Activated T-helper 1 cell treated with Interleukin-2 at 50 U/mL for 16 hours (primary cell): ENCODE results near the gene GRM4.
"Not testable (repeated sequence)": the region's sequence is repeated elsewhere in the genome, so short reads cannot be mapped to it uniquely, and the experiment has no call there.

ENCODE experiments used
- DNase-seq: peaks from one replicate; pipeline ENCODE4 v3.0.0-alpha.2; 2020; ENCODE audit warnings: low read depth

GRM4 gene

GRCh38 chr6:34020807-34021553 lies 124.9 kb downstream of the GRM4 start:
- DNase-seq = no peak

- no peak for DNase-seq
These were observed 125.6 kb downstream of the GRM4 start for GRCh38 chr6:34020278-34020677.

DNA sequence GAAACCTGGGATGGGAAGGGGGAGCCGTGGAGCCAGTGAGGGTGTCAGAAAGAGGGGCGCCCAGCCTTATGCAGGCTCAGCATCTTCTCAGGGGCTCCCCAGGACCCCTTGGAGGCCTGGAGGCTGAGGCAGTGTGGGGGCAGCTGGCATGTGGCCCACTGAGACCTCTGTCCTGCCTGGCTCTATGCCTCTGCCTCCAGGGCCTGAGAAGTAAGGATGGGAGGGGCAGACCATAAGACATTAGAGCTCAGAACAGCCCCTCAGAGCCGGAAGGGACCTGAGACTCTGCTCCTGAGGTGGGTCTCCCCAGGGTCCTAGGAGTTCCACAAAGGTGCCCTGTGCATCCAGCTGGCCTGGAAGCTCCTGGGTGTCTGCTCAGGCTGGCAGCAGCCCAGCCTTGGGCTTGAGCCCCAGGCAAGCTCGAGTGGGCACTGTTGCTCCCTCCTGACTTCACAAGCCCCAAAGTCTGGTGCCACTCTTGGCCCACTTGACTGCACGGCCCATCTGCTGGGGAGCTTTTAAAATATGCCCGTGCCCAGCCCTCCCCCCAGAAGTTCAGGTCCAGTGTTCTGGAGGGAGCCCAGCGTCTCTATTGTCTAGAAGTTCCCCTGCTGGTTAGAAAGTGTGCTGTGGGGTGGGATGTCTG lies 126.8 kb downstream of the GRM4 start:
- no peak for DNase-seq

GRCh38 chr6:34018026-34018425 lies 127.9 kb downstream of the GRM4 start:
- DNase-seq = no peak

DNA sequence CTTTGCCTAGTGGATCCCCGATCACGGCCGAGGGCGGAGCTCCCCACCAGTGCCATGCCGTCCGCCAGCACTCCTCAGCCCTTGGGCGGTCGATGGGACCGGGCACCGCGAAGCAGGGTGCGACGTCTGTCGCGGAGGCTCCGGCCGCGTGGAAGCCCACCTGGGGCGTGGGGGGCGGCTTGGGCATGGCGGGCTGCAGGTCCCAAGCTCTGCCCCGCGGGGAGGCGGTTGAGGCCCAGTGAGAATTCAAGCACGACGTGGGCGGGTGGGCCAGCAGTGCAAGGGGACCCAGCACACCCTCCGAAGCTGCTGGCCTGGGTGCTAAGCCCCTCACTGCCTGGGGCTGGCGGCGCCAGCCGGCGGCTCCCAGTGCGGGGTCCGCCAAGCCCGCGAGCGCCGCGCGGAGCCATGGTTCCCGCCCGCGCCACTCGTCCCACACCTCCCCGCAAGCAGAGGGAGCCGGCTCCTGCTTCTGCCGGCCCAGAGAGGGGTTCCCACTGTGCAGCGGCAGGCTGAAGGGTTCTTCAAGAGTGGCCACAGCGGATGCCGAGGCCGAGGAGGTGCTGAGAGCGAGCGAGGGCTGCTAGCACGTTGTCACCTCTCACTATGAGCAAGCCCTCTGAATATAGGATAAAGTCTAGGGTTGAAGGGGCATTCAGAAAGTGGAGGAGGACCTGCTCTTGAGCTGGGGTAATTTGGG lies 128.6 kb downstream of the GRM4 start:
- DNase-seq = no peak

DNA sequence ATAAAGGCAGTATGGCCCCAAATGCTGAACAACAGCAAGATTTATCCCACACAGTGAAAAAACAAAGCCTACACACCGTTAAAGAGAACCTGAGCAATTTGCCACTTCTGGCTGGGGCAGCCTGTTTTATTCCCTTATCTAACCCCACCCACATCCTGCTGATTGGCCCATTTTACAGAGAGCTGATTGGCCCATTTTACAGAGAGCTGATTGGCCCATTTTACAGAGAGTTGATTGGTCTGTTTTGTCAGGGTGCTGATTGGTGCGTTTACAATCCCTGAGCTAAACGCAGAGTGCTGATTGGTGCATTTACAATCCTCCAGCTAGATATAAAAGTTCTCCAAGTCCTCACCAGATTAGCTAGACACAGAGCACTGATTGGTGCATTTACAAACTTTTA lies 129.3 kb downstream of the GRM4 start:
- not testable (repeated sequence) for DNase-seq

GRCh38 chr6:34015586-34015985 lies 130.3 kb downstream of the GRM4 start:
- DNase-seq = no peak

- DNase-seq = no peak
These were observed 134.6 kb downstream of the GRM4 start for GRCh38 chr6:34011264-34011663.

DNA sequence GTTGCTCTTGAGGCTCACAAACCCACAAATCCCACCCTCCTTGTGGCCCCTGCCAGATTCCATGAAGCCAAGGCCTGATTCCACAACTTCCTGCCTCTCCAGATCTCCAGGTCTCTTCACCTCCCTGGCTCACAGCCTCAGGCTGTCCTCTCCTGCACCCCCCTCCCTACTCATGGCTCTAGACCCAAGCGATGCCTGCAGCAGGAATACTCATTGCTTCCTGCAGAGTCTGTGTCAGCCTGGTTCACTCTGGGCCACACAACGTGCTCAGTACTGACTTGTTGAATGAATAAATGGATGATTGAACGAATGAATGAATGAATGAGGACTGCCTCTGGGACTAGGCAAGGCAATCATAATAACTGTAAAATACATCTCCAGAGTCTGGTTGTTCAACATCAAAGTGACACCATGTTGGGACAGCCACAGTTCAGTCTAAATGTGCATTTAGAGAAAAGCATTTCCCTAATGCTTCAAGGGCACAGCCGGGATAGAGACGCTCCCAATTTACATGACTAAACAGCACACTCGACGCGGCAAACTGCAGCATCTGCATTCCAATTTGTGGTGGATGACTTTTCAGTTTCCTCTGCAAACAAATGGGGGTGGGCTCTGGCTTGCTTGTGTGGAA lies 139.9 kb downstream of the GRM4 start:
- no peak for DNase-seq

GRCh38 chr6:34004706-34005105 lies 141.2 kb downstream of the GRM4 start:
- DNase-seq = no peak

- DNase-seq = no peak
These were observed 141.9 kb downstream of the GRM4 start for GRCh38 chr6:34003962-34004361.

GRCh38 chr6:34001706-34002621 lies 143.9 kb downstream of the GRM4 start:
- DNase-seq = no peak

DNA sequence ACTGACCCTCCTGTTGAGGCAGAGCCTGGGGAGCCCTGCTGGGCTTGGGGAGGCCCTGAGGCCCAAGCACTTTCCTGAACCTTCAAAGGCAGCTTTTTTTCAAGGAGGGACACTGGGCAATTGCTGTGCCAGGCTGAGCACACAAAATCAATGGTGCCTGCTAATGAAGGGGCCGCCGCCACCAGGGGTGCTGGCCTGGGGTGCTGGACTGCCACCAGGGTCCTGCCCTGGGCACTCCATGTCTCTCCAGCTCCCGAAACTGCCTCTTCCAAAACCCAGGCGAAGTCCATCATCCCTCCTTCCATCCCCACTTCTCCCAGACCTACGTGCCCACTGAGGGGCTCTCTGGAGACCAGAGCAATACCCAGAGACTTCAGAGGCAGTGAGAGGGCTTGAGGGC lies 145.6 kb downstream of the GRM4 start:
- no peak for DNase-seq

GRCh38 chr6:33999567-33999966 lies 146.3 kb downstream of the GRM4 start:
- DNase-seq = no peak

- DNase-seq = no peak
These were observed 147.2 kb downstream of the GRM4 start for GRCh38 chr6:33998660-33999059.

- DNase-seq = no peak
These were observed 148.6 kb downstream of the GRM4 start for GRCh38 chr6:33997265-33997664.

- no peak for DNase-seq
These were observed 149.8 kb downstream of the GRM4 start for GRCh38 chr6:33996120-33996475.

DNA sequence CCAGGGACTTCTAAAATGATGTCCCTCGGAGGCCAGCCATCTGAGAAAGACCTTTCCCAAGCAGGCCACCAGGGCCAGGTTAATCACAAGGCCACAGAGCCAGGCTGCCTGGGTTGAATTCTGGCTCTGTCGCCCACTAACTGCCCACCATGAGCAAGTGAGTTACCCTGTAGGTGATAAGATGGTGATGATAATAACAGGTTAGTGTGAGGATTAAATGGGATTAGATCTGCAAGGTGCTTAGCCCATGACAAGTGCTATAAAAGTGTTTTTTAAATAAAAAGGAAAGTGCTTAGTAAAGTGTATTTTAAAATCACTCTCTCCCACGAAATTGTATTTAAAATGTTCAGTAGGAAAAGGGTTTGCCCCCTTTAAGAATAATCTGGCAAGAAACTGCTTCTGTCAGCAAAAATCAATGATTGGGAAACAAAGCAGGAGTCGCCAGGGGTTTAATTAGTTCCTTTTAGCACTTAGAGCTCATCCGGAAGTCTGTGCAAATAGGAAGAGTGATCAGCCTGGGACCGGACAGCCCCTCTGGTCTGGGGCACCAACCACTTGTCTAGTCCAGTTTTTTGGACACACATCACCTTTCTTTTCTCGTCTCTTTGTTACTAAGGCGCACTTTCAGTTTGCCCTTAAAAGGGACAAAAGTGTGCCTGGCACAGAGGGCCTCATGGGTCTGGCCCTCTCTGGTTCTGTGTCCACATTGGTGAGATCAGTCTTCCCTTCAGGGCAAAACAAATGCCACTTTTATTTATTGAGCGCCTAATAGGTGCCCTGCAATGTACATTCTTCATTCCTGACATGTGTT lies 150.4 kb downstream of the GRM4 start:
- DNase-seq = no peak

DNA sequence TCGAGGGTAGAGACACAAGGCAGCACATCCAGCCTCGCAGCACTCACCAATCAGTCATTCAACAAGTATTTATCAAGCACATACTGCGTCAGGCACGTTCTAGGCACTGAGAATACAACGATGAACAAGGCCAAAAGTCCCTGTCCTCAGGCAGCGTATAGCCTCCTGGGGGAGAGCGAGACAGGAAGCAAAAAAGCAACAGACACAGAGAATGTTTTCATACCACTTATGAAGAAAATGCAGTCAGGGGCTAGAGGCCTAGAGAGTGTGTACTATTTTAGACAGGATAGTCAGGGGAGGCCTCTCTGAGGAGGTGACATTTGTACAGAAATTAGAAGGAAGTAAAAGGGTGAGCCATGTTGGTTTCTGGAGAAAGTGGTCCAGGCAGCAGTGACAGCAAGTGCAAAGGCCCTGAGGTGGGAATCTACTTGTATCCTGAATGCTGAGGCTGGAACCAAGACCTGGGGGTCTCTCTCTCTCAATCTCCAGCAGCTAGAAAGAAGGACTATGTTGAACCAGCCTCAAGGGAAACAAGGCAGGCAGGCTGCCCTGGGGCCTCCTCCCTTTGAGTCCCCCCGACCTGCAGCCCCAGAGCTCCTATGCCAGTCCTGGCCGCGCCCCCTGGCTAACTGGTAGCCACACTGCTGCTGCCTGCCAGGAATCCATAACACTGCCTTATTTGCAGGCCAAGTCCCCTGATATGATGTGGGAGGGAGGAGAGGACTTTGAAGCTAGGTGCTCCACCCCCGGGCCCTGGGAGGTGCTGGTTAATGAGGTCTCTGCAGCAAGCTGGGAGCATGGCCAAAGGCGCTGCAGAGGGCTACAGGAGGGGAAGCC lies 151.2 kb downstream of the GRM4 start:
- DNase-seq = no peak
